ENCODE results near the gene TMEM204. TPM values are rescaled to one million over a fixed set of nuclear protein-coding genes. Genes with fewer than 3 reads are reported as not detected.

Gene TMEM204
- polyA plus RNA-seq, 2 of the 4 experiments (the other 2 are of a cell fraction) = not detected

DNA sequence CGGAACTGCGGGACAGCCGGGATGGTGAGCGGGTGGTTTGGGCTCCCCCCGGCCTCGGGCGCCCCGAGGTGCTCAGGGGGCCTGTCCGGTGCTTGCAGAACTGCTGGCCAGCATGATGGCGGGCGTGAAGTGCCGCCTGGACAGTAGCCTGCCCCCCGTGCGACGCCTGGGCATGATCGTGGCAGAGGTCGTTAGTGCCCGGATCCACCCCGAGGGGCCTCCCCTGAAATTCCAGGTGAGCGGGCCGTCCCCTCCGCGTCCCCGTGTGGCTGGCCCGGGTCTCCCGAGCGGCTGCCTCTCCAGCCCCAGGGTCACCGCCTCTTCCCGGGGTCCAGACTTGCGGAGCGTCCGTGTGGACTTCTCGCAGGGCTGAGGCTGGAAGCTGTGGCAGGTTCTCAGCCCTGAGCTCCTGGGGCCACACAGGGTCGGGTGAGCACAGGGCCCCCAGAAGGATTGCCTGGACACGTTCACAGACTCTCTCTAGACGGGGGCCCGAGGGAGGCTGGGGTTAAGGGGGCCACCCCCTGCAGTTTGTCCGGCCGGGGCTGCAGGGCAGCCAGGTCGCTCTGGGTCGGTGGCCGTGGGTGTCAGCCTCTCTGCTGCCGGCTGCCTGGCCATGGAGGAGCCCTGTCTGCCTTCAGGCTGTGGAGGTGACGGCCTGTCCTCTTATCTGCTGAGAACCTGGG is 32.9 kb upstream of the TMEM204 start:
- Histone ChIP-seq H3K27ac (no peak overlapping the region), H3K4me3 (no peak overlapping the region), H3K9me3 (no peaks in the 10 kb centered on the region), H3K4me1 (no peaks in the 10 kb centered on the region), H3K4me2 (no peak overlapping the region)
- CTCF ChIA-PET = interaction anchor here (0.5 to 1.4 kb wide), 3 partner anchors 12 to 73 kb away, joined by 3 to 5 read pairs (median 3); no protein-coding TSS in a partner anchor
- FAIRE-seq (no peak), ATAC-seq (no peak), DNase-seq (ENCODE audit: low read depth in 1 of 2, low spot score in 1 of 2) (no peak)
- 96% methylated on average over 30 of the region's 44 CpGs for WGBS (ENCODE audit: missing lambda C conversion rate)
- POLR2A ChIA-PET = no interaction called here
- no peak for TF ChIP-seq KDM1A (IDR thresholded peaks at IDR 0.05; ENCODE audit: low read depth)
- no peak for TF ChIP-seq CEBPB (IDR thresholded peaks at IDR 0.05)
- no peak for TF ChIP-seq JUNB (IDR thresholded peaks at IDR 0.05)
- TF ChIP-seq HDAC2 (IDR thresholded peaks at IDR 0.05) = no peak

DNA sequence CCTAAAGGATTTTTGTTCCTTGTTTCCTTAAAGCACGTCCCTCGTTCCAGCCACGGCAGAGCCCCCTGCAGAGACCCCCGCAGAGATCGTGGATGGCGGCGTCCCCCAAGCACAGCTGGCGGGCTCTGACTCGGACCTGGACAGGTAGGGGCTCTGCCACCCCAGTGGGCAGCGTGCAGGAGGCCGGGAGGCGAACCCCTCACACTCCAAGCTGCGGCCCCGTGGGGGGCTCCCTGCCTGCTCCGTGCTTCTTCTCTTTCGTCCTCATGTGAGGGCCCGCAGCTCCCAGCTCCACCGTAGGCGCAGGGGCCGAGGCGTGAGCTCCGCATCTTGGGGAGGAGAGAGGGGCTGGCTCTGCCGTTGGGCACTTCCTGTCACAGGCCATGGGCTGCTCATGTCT is 31.8 kb upstream of the TMEM204 start:
- FAIRE-seq = no peak
- ChIA-PET POLR2A (no interaction called here), CTCF (interaction anchor here (0.5 to 1.4 kb wide), 4 partner anchors 11 to 724 kb away, joined by 3 to 5 read pairs (median 3); no protein-coding TSS in a partner anchor)
- no peak overlapping the region for H3K27ac ChIP-seq
- H3K4me1 ChIP-seq = no peaks in the 10 kb centered on the region
- no peak overlapping the region for H3K4me3 ChIP-seq
- no peak for DNase-seq (ENCODE audit: low read depth in 1 of 2, low spot score in 1 of 2)
- no peak overlapping the region for H3K4me2 ChIP-seq
- no peak for ATAC-seq
- no peaks in the 10 kb centered on the region for H3K9me3 ChIP-seq
- WGBS (ENCODE audit: missing lambda C conversion rate) = 98% methylated on average over 21 of the region's 23 CpGs
- TF ChIP-seq CHD4 (IDR thresholded peaks at IDR 0.05; ENCODE audit: borderline replicate concordance) (no peak), MAFK (IDR thresholded peaks at IDR 0.05; ENCODE audit: partially characterized antibody) (no peak), HDAC2 (IDR thresholded peaks at IDR 0.05) (no peak), HOXB13 (CRISPR knock-in tag; IDR thresholded peaks at IDR 0.05; ENCODE audit: low read depth) (no peak), RNF2 (IDR thresholded peaks at IDR 0.05; ENCODE audit: borderline replicate concordance, low read depth) (no peak)
- TF ChIP-seq, protein P1, sequence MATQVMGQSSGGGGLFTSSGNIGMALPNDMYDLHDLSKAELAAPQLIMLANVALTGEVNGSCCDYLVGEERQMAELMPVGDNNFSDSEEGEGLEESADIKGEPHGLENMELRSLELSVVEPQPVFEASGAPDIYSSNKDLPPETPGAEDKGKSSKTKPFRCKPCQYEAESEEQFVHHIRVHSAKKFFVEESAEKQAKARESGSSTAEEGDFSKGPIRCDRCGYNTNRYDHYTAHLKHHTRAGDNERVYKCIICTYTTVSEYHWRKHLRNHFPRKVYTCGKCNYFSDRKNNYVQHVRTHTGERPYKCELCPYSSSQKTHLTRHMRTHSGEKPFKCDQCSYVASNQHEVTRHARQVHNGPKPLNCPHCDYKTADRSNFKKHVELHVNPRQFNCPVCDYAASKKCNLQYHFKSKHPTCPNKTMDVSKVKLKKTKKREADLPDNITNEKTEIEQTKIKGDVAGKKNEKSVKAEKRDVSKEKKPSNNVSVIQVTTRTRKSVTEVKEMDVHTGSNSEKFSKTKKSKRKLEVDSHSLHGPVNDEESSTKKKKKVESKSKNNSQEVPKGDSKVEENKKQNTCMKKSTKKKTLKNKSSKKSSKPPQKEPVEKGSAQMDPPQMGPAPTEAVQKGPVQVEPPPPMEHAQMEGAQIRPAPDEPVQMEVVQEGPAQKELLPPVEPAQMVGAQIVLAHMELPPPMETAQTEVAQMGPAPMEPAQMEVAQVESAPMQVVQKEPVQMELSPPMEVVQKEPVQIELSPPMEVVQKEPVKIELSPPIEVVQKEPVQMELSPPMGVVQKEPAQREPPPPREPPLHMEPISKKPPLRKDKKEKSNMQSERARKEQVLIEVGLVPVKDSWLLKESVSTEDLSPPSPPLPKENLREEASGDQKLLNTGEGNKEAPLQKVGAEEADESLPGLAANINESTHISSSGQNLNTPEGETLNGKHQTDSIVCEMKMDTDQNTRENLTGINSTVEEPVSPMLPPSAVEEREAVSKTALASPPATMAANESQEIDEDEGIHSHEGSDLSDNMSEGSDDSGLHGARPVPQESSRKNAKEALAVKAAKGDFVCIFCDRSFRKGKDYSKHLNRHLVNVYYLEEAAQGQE (IDR thresholded peaks at IDR 0.05) = no peak
- TF ChIP-seq, protein P2, sequence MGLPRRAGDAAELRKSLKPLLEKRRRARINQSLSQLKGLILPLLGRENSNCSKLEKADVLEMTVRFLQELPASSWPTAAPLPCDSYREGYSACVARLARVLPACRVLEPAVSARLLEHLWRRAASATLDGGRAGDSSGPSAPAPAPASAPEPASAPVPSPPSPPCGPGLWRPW (IDR thresholded peaks at IDR 0.05) = no peak

DNA sequence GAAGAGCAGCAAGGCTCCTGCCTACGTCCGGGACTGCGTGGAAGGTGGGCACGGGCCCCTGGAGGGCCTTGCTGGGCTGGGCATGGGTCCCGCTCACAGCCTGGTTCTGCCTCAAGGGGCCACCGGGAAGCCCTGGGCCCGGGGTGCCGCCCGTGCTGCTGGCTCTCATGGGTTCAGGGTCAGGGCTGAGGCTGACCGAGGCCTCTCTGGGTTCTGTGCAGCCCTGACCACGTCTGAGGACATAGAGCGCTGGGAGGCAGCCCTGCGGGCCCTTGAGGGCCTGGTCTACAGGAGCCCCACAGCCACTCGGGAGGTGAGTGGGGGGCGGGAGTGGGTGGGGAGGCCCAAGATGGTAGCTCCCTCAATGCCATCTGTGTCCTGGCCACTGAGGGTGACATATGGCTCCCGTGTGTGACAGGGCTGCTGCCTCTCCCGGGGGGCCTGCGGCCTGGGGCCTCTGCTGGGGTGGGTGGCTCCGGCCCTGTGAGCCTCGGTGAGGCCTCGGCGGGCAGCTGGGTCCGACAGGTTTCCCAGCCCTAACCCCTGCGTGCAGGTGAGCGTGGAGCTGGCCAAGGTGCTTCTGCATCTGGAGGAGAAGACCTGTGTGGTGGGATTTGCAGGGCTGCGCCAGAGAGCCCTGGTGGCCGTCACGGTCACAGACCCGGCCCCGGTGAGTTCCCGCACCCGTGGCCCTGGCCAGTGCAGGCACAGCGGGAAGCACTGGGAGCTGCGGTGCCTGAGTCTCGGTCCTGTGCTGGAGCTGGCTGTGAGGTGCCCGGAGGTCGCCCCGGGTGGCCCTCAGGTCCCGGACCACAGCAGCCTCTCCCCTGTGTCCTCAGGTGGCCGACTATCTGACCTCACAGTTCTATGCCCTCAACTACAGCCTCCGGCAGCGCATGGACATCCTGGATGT is 31.1 kb upstream of the TMEM204 start:
- FAIRE-seq (no peak), DNase-seq (ENCODE audit: low read depth in 1 of 2, low spot score in 1 of 2) (no peak), ATAC-seq (no peak)
- H3K9me3 ChIP-seq = no peaks in the 10 kb centered on the region
- no peak overlapping the region for H3K27ac ChIP-seq
- H3K4me3 ChIP-seq = no peak overlapping the region
- whole genome bisulfite sequencing (ENCODE audit: missing lambda C conversion rate) = 98% methylated on average over 23 of the region's 42 CpGs
- no peak for TF ChIP-seq MAFK (IDR thresholded peaks at IDR 0.05; ENCODE audit: partially characterized antibody)
- H3K4me2 ChIP-seq = no peak overlapping the region
- POLR2A ChIA-PET = no interaction called here
- CTCF ChIA-PET = interaction anchor here (0.5 to 1.4 kb wide), 2 partner anchors 74 to 723 kb away, joined by 3 read pairs; no protein-coding TSS in a partner anchor
- H3K4me1 ChIP-seq = no peaks in the 10 kb centered on the region

DNA sequence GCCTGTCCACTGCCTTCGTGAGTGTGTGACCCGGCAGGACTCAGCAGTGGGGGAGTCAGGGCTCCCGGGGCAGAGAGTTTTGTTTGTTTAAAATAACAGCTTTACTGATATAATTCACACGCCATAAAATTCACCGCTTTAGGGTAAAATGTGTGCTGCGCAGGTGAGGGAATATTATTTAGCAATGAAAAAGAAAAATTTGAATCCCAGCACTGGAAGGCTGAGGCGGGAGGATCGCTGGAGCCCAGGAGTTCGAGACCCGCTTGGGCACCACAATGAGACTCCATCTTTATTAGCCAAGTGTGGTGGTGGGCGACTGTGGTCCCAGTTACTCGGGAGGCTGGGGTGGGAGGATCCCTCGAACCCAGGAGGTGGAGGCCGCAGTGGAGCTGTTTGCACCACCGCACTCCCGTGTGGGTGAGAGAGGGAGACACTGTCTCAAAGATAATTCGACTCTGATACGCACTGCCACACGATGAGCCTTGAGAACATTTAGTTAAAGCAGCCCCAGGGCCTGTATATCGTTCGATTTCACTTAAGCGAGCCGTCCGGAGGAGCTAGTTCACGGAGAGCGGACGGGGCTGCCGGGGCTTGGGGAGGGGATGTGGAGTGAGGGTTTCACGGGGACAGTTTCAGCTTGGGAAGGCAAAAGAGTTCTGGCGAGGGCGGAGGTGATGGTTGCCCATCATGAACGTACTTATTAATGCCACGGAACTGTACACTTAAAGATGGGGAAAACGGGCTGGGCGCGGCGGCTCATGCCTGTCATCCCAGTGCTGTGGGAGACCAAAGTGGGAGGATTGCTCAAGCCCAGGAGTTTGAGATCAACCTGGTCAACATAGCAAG is 30.1 kb upstream of the TMEM204 start:
- ChIA-PET CTCF (interaction anchor here (1.2 kb wide), 1 partner anchor 9 kb away, joined by 3 read pairs; no protein-coding TSS in a partner anchor), POLR2A (no interaction called here)
- FAIRE-seq = no peak
- ATAC-seq = no peak
- no peaks in the 10 kb centered on the region for H3K4me1 ChIP-seq
- H3K4me3 ChIP-seq = no peak overlapping the region
- no peak for DNase-seq (ENCODE audit: low read depth in 1 of 2, low spot score in 1 of 2)
- H3K9me3 ChIP-seq = no peaks in the 10 kb centered on the region
- H3K27ac ChIP-seq = no peak overlapping the region
- no peak overlapping the region for H3K4me2 ChIP-seq
- WGBS (ENCODE audit: missing lambda C conversion rate) = 95% methylated on average over 37 of the region's 37 CpGs
- TF ChIP-seq FOSB (CRISPR knock-in tag; IDR thresholded peaks at IDR 0.05) (no peak), RCOR1 (IDR thresholded peaks at IDR 0.05; ENCODE audit: low read depth, low read length) (no peak), NR3C1 (IDR thresholded peaks at IDR 0.05) (no peak), HOXB13 (CRISPR knock-in tag; IDR thresholded peaks at IDR 0.05; ENCODE audit: low read depth) (no peak), EHMT2 (IDR thresholded peaks at IDR 0.05; ENCODE audit: low read depth) (no peak), POLR2A (IDR thresholded peaks at IDR 0.05; ENCODE audit: low read length) (no peak), JUN (IDR thresholded peaks at IDR 0.05) (no peak), CEBPB (IDR thresholded peaks at IDR 0.05) (no peak), FOXS1 (CRISPR knock-in tag; IDR thresholded peaks at IDR 0.05) (no peak), HDAC2 (IDR thresholded peaks at IDR 0.05) (no peak)
- TF ChIP-seq, protein P3, sequence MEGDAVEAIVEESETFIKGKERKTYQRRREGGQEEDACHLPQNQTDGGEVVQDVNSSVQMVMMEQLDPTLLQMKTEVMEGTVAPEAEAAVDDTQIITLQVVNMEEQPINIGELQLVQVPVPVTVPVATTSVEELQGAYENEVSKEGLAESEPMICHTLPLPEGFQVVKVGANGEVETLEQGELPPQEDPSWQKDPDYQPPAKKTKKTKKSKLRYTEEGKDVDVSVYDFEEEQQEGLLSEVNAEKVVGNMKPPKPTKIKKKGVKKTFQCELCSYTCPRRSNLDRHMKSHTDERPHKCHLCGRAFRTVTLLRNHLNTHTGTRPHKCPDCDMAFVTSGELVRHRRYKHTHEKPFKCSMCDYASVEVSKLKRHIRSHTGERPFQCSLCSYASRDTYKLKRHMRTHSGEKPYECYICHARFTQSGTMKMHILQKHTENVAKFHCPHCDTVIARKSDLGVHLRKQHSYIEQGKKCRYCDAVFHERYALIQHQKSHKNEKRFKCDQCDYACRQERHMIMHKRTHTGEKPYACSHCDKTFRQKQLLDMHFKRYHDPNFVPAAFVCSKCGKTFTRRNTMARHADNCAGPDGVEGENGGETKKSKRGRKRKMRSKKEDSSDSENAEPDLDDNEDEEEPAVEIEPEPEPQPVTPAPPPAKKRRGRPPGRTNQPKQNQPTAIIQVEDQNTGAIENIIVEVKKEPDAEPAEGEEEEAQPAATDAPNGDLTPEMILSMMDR (IDR thresholded peaks at IDR 0.05) = no peak
- TF ChIP-seq, protein P2 (IDR thresholded peaks at IDR 0.05) = no peak
- TF ChIP-seq, protein P4, sequence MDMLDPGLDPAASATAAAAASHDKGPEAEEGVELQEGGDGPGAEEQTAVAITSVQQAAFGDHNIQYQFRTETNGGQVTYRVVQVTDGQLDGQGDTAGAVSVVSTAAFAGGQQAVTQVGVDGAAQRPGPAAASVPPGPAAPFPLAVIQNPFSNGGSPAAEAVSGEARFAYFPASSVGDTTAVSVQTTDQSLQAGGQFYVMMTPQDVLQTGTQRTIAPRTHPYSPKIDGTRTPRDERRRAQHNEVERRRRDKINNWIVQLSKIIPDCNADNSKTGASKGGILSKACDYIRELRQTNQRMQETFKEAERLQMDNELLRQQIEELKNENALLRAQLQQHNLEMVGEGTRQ (IDR thresholded peaks at IDR 0.05) = no peak
